ENCODE results near the gene NISCH.
A peak's percentile ranks its signal among the peaks of the same experiment; 100 is the strongest.

NISCH gene

GRCh38 chr3:52447512-52448355 is 7.7 kb upstream of the NISCH start:
- no peak for DNase-seq (ENCODE audit: low read depth)

DNA sequence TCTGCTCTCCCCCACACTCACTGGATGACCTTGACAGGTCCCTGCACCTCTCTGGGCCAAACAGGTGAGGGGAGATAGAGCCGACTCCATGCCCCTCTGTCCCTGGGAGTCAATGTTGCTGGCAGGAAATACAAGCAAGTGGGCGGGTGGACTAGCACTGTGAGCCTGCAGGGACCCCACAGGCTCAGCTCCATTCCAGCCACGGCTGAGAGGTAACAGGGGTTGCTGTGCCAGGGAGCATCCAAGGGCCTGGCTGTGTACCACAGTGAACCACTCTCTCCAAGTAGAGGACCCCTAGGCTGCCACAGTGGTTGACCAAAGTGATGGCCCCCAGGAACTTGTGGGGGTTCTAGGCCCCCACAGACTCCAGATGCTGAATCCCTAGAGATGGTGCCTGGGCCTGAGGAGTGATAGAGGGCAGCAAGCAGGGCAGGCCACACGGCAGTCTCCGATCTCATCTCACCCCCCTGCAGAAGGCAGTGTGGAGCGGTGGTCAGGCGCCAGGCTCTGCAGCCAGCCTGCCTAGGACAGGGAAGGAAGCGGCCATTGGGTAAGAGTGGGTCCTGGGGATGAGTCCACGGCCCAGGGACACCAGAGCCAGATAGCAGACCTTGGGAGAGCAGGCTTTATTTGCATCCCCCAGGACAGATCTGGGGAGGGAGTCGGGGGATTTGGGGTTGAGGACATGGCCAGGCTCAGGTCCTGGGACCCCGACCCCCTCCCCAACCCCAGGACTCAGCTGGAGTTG is 4.7 kb upstream of the NISCH start:
- DNase-seq (ENCODE audit: low read depth): no peak

- no peak for DNase-seq (ENCODE audit: low read depth)
Measured at GRCh38 chr3:52451237-52452083, 3.9 kb upstream of the NISCH start.

DNA sequence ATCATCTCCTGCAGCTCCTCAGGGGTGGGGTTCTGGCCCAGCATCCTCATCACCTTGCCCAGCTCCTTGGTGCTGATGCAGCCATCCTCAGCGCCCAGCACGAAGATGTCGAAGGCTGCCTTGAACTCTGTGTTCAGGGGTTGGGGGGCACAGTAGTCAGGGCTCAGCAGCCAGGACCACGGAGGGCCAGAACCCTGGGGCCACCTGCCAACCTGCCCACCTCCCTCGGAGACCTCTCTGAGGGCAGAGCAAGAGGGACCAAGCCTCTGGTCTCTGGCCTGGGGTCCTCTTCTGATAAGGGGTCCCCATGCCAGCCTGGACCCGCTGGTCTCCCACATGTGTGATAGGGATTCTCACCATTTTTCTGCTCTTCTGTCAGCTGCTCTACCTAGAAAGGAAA is 3.3 kb upstream of the NISCH start:
- DNase-seq (ENCODE audit: low read depth): no peak

DNA sequence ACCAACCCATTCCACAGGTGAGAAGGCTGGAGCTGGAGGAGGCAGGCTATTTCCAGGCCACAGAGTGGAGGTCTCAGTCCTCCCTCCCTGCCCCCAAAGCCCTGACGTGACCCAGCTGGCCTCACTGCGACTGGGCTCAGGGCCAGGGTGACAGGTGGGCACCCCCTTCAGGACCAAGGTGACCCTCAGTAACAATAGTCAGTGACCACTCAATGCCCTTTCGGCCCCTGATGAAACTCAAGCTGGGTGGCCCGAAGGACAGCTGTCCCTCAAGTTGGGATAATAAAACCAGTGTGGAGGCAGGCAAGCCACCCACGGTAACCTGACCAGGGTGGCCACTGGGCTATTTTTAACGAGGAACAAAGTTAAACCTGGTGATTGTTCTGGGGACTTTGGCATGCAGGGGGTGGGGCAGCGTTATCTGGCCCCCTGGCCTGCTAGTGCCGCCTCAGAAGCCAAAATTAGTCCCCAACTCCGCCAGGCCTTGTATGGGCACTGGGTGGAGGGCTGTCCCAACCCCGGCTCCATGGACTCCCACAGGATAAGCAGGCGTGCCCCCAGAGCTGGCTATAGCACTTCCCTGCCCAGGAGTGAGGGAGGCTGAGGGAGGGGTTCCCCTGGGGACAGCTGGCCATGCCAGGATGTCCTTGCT is 2.7 kb upstream of the NISCH start:
- DNase-seq (ENCODE audit: low read depth): no peak

DNA sequence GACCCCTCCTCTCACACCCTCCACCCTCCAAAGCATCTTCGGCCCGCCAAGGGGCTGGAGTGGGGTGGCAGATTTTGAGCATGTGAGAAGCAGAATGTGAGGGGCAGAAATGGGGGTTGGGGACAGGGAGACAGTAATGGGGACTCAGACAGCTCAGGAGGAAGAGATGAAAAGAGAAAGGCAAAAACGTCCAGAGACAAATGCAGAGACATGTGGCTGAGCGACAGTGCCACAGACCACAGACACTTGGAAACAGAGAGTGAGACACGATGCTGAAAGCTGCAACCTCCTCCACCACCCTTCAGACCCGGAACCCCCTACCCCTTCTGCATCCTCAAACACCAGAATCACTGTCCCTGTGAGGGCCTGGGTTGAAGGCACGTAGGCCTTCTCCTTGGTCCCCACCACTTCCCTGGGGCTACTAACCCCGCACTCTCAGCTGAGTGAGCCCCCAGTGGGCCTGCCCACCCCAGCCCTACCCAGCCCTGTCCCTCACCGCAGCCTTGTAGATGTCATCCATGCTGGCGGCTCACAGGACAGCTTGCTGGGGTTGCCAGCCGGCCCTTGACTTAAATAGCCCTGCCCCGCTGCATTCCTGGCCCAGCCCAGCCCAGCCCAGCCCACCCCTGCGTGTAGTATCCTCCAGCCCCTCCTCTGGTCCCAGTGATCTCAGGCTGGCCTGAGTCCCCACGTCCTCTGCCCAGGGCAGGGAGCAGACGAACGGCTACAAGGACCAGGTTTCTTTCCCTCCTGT is 1.7 kb upstream of the NISCH start, which contains the start of gene TNNC1:
Gene TNNC1 (minus strand): TSS at position 546 of the 754 bp plus-strand sequence. CDS start 26 bp downstream, at position 520.
- no peak for DNase-seq (ENCODE audit: low read depth)

DNA sequence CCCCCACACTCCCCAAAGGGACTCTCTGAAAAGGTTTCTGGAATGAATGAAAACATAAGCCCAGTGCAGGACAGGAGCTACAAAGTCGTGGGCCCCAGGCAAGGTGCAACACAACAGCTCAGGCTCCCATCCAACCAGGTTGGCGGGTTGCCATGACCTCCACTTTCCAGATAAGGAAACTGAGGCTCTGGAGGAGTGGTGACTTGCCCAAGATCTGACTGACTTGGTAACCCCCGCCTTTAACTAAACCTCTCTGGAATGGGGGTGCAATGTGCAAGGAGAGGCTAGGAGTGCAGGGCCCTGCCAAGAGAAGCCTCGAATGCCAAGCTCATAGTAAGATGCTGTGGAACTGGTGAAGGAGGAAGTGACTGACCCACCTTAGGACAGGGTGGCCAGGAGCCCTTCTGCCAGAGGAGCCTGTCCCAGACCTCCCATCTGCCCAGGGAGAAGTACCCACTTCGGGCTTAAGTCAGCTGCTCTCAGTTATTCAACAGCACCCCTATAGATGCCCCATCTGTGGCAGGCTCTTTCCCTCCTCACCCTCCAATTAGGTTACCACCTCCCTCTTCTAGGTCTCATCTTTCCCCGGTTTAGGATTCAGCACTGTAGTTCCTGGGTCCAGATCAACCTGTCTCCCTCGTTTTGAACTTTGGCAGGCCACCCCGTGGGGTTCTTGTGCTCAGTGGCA is 1.0 kb upstream of the NISCH start:
- no peak for DNase-seq (ENCODE audit: low read depth)

GRCh38 chr3:52454938-52455282 is 494 bp upstream of the NISCH start:
- DNase-seq (ENCODE audit: low read depth): no peak

DNA sequence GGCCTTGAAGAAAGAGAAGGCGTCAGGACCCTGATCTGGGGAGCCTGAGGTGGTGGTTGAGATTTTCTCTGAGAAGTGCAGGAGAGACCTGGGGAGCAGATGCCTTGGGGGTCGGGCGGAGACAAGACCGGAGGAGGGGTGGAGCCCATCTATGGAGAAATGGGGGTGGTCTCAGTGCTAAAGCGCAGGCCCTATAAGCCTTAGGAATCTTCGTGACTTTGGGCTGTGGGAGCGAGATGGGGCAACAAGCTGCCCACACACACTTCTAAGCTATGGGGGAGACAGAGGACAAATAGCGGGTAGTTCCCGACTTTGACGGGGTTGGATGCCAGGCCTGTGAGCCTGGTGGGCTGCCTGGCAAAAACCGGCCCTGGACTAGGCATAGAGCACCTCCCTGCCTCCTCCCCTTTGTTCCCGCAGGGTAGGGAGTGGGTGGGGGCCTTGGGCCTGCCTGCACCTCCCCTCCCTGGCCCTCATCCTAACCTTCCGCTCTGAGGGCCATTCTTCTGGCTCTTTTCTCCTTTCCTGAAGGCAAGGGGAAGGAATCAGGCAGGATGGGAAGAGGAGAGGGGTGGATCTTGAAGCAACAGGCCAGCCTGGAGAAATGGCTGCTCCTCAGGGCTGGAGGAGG is 880 bp downstream of the NISCH start:
- peak; percentile 32 for DNase-seq (ENCODE audit: low read depth)

DNA sequence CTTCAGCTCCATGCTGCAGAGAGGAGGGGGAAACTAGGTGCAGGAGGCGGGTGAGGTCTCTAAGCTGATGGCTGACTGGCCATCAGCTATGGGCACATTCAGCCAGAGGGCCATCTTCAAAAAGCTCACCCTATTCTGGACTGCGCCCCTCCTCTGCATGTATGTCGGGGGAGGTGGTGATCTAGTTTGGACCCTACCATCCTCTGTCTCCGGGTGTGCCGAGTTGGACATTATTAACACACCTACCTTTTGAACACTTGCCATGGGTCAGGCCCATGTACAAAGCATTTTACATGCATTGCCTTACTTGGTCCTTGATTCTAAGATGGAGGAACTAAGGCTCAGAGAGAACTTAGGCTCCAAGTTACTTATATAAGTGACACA is 1.4 kb downstream of the NISCH start:
- no peak for DNase-seq (ENCODE audit: low read depth)

DNA sequence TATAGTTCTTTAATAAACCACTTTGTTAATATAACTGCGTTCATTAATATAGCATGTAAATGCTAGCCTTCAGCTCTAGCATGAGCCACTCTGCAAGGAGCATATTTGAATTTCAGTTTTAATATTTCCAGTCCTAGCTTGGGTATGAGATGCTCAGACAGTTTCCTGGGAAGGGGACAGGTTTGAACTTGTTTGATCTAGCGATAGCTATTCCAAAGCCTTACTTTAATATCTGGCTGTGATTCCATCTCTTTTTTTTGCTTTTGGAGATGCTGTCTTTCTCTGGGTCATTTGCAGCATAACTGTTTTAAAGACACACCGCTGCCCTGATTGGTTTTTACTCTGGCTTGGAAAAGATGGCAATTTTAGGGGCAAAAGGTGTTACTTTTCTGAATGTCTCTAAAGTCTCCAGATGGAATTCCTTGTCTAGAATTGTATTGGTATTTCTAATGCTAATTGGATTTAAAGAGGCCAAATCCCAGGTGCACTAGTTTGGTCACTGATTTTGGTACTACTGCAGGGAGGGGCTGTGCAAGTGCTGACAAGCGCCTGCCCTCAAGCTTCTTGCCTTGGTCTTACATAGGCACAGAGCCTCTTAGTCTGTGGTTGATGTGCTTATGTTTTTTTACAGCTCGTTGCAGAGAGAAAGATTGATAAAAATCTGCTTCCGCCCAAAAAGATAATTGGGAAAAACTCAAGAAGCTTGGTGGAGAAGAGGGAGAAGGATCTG is 2.8 kb downstream of the NISCH start:
- no peak for DNase-seq (ENCODE audit: low read depth)

DNA sequence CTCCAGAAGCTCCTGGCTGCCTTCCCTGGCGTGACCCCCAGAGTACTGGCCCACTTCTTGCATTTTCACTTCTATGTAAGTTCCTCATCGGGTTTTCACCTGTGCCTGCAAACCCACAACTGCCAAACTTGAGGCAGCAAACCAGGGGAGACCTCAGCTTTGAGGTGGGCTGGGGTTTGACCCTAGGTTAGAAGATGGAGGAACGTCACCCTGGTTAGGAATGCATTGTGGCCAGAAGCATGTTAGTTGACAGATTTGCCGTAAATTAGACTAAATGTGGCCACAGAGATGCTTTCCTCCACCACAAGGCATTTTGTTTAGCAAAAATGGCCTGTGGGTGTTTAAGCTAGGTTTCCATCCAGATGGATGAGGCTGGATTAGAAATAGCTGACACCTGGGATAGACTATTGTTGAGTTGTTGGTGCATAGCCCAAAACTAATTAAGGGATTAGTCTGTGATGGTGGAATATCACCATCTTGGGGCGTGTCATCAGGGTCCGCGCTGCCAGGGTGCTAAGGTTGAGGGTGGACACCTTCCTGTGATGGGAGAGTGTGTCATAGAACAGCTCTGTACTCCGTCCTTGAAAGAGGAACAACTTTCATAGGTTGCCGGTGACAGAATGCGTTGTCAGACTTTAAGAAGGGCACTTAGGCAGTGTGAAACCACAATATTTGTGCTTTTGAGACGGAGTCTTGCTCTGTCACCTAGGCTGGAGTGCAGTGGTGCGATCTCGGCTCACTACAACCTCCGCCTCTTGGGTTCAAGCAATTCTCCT is 3.6 kb downstream of the NISCH start:
- DNase-seq (ENCODE audit: low read depth): no peak

DNA sequence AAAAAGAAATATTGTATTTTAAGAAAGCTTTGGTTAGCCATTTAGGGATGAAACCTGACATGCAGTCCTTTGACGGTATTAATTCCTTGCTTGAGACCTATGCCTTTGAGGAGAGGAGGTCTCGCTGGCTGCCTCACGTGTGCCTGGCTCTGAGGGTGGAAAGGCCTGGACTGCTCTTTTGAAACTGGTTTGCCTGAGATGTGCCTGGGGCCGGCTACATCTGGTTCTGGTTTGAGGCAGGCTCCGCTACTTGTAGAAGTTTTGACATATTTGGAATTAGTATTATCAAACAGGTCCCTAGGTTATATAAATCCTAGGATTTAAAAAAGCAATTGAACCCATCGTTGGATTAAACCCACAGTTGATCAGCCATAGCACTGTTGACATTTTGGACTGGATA is 6.5 kb downstream of the NISCH start:
- peak; percentile 50 for DNase-seq (ENCODE audit: low read depth)

DNA sequence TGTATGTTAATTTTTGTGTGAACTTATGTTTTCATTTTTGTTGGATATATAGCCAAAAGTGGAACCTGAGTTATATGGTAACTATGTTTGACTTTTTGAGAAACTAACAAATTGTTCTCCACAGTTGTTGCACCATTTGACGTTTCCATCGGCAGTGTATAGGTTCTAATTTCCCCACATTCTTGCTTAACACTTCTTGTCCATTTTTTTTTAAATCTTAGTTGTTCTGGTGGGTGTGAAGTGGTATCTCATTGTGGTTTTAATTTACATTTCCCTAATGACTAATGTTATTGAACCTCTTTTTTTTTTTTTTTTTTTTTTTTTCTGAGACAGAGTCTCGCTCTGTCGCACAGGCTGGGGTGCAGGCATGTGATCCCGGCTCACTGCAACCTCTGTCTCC is 8.0 kb downstream of the NISCH start:
- DNase-seq (ENCODE audit: low read depth): no peak

DNA sequence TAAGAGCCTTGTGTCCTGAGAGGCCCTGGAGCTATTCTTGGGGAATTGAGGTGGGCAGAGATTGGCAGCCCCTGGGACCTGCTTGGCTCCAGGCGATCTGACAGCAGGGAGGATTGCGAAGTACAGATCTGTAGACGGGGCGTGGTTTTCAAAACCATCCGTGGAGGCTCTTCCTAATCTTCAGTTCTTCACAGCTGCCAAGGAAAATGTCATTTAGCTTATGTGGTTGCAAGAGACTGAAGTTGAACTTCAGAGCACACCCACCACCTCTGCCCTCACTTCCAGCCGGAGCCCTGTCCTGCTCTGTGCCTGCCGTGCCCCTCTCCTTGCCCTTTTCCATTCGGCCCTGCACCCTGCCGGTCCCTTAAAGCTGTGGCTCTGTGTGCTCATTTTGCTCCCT is 12.9 kb downstream of the NISCH start:
- DNase-seq (ENCODE audit: low read depth): peak; percentile 59

DNA sequence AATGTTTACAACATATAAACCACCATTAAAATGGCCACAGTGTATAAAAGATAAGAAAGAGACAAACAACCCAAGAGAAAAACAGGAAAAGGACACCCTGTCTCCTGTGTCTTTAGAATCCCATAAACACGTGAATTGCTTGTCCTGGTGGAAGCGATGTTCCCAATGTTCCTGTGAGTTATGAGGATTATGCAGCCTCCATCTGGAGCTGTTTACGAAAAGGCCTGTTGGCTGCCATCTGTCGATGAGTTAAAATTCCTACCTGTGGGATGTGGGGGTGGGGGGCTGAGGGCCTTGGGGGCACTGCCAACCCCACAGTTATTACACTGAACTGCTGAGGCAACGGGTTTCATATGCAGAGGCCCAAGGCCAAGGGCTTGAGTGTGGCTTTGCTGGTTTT is 13.6 kb downstream of the NISCH start:
- DNase-seq (ENCODE audit: low read depth): no peak

- DNase-seq (ENCODE audit: low read depth): no peak
Measured at GRCh38 chr3:52470920-52471319, 15.5 kb downstream of the NISCH start.

DNA sequence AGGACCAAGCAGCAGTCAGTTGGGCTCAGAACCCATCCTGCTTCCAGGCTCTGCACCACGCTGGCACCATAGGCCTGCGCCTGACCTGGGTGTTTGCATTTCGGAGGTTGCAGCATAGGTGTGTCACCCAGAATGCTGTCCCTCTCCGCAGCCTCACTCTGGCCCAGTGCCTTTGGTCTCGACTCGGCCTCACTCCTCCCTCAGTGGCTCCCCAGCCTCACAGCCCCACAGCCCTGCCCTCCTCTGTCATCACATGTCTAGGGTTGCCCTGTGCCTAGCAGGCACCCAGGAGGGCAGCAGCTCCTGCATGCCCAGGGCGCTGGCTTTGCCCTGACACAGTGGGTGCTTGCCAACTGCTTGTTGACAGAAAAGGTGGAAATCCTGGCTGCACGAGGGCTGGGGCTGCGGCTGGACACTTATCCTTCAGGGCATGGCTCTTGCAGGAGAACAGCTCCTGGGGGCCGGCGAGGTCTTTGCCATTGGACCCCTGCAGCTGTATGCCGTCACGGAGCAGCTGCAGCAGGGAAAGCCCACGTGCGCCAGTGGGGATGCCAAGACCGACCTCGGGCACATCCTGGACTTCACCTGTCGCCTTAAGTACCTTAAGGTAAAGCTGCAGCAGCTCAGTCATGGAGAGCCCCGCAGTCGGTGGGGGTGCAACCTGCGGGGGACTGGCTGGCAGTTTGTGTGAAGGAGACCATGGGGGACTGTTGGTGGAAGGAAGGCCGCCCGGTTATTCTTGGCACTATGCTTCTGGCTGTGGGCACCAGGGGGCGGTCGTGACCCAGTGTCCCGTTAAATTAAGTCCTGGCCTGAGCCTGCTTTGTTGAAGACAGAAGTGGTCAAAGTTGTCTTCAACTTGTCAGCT is 16.2 kb downstream of the NISCH start:
- peak; percentile 29 for DNase-seq (ENCODE audit: low read depth)
